Choroid plexus epithelial cell (primary cell): ENCODE results near the gene THEM4.
A peak's percentile ranks its signal among the peaks of the same experiment; 100 is the strongest.

ENCODE experiments used
- DNase-seq: peaks from one replicate; pipeline ENCODE4 v3.0.0-alpha.2; 2010; ENCODE audit warnings: low read depth
- H3K4me3 ChIP-seq: 2 replicates; pipeline ENCODE4 v1.5.1; 2011; ENCODE audit warnings: low read depth, mild to moderate bottlenecking, control low read depth, low read length, moderate library complexity
- TF ChIP-seq, protein P1 (sequence below): conservative IDR thresholded peaks from 2 replicates; pipeline ENCODE4 v1.5.1; 2011; ENCODE audit warnings: low read depth, mild to moderate bottlenecking, control low read depth, inconsistent platforms, low read length, moderate library complexity

The THEM4 gene

DNA sequence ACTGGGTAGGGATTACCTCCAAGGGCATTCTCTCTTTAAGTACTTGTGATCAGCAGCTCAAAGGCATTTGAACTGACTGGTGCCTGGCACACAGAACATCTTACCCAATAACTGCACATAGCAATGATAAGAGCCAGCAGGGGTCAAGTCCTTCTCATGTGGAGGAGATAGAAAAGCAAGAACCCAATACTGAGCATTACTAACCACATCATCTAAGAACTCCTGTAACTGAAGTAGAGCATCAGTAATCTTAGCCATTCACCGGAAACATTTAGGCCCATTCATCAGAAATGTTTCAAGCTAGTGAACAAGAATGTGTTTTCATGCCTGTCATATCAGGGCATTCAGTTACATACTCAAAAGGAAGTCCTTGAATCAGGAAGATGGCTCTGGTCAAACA lies 33.6 kb upstream of the THEM4 start:
- peak; percentile 73 for DNase-seq
- TF ChIP-seq, protein P1, sequence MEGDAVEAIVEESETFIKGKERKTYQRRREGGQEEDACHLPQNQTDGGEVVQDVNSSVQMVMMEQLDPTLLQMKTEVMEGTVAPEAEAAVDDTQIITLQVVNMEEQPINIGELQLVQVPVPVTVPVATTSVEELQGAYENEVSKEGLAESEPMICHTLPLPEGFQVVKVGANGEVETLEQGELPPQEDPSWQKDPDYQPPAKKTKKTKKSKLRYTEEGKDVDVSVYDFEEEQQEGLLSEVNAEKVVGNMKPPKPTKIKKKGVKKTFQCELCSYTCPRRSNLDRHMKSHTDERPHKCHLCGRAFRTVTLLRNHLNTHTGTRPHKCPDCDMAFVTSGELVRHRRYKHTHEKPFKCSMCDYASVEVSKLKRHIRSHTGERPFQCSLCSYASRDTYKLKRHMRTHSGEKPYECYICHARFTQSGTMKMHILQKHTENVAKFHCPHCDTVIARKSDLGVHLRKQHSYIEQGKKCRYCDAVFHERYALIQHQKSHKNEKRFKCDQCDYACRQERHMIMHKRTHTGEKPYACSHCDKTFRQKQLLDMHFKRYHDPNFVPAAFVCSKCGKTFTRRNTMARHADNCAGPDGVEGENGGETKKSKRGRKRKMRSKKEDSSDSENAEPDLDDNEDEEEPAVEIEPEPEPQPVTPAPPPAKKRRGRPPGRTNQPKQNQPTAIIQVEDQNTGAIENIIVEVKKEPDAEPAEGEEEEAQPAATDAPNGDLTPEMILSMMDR, result no peak
- H3K4me3 ChIP-seq, result no peak overlapping the region

DNA sequence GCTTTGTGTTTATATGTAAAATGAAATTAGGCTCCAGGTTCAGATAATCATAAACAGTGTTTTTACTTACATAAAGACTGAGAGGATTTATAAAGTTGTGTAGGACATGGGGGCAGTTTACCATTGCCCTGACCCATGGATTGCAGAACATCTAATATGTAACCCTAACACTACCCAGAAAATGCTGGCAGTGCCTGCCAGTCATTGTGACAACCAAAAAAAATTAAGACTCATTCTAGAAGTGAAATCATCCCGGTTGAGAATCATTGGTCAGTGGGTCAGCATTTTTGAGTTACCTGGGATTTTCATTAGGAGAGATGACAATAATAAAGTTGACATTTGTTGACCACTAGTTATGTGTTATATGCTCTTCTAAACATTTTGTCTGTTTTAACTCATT lies 31.2 kb upstream of the THEM4 start:
- H3K4me3 ChIP-seq, result no peak overlapping the region
- TF ChIP-seq, protein P1, result no peak
- DNase-seq, result no peak

DNA sequence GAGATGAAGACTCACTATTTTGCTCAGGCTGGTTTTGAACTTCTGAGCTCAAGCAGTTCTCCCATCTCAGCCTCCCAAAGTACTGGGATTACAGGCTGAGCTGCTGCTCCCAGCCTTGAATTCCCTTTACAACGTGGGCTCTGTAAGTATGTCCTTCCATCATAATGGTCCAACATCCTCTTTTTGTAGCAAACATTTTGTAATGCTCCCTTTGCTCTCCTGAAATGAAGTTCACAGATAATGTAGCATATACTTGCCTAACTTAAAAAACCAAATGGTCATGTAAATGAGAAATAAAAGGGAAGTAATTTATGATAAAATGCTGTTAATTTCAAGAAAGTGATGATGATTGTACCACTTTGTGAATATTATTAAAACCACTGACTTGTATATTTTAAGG lies 30.5 kb upstream of the THEM4 start:
- TF ChIP-seq, protein P1, result no peak
- DNase-seq, result no peak
- H3K4me3 ChIP-seq, result no peak overlapping the region

DNA sequence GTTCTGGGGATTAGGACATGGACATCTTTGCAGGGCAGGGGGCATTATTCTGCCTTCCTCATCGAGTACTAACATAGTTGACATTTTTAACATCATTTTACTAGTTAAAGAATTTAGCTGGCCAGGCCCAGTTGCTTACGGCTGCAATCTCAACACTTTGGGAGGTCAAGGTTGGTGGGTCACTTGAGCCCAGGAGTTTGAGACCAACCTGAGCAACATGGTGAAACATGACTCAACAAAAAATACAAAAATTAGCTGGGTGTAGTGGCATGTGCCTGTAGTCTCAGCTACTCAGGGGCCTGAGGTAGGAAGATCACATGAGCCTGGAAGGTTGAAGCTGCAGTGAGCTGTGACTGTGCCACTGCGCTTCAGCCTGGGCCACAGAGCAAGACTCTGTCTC lies 29.8 kb upstream of the THEM4 start:
- DNase-seq, result no peak
- TF ChIP-seq, protein P1, result no peak
- no peak overlapping the region for H3K4me3 ChIP-seq

DNA sequence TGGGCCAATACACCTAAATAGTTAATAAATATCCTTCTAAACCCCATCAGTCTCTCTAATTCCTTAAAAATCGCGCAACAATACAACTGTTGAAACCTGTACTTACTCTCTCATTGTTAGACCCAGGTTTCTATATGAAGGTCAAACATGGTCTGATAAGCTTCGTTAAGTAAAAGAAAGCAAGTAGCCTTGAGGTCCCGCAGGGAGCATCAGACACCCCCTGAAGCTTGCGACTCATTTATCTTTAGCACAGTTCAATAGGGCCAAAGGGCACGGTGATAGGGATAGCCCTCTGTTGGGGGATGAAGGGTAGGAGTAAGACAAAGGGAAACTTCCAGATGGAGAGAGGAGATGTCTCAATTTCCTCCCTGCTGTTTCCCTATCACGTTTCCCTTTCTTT lies 27.3 kb upstream of the THEM4 start:
- TF ChIP-seq, protein P1, result no peak
- no peak overlapping the region for H3K4me3 ChIP-seq
- DNase-seq, result no peak

DNA sequence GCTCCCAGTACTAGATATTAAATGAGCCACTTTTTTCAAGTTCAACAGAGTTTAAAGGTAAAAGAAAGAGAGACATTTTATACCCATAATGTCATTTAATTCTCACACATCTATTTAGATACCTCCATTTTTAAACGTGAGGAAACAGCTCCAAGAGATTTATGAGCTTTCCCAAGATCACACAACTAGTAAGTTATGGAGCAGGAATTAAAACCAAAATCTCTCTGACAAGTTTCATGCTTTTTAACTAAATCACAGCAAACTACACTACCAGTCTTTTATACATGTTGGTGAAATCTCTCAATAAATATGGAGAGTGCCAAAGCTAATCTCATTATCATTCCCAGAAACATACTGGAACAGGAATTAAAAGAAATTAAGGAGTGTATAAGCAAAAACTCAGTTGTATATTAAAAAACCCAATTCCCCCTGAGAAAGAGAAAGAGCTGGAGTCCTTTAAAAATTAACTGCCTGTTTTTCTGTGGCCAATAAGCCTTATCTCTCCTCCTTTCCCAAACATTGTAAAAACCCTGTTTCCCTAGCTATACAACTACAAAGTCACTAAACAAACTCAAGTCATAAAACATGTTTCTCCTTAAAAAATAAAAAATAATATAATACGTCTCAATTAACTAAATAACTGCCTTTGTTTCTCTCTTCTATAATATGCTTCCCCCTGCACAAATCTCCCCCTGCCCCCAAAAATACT lies 26.7 kb upstream of the THEM4 start:
- no peak overlapping the region for H3K4me3 ChIP-seq
- DNase-seq, result no peak
- TF ChIP-seq, protein P1, result no peak

DNA sequence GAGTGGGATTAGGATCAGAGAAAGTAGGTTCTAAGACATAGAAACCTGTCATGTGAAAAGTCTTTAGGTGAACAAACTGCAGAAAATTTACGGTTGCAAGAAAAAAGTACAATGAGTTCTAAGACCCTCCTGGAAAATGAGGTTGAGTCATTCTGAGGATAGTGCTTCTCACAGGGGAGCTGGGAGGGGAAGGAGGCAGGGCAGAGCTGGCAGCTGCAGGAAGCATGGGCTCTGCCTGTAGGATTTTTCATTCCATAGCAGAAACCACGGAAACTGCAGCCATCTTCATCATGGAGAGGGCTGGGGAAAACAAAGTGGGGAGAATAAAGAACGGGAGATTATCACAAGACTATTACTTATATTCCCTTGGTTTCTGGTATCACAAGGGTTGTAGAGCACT lies 25.8 kb upstream of the THEM4 start:
- peak; percentile 41 for DNase-seq
- H3K4me3 ChIP-seq, result no peak overlapping the region
- TF ChIP-seq, protein P1, result no peak
